ENCODE data around the gene SOWAHA. TPM values are rescaled to one million over a fixed set of nuclear protein-coding genes. Genes with fewer than 3 reads are reported as not detected.

SOWAHA gene
- total RNA-seq, 1 donor from 2014 or later: not detected

GRCh38 chr5:132777209-132778069, 35.7 kb upstream of the SOWAHA start, which contains the start of gene SEPTIN8:
SEPTIN8 (minus strand) TSS chr5:132777239; CDS start chr5:132777137, 102 bp downstream.
- no peaks in the 10 kb centered on the region for H3K36me3 ChIP-seq
- peaks cover 6% of the 10 kb centered on the region for H3K79me2 ChIP-seq (ENCODE audit: low read depth)
- Mint-ChIP-seq H3K27me3 (ENCODE audit: insufficient read depth, low read depth) (peaks cover 4% of the 10 kb centered on the region), H3K4me3 (peak within 1 kb of the TSS; percentile 89), H3K9me3 (no peaks in the 10 kb centered on the region), H3K4me1 (peaks cover 38% of the 10 kb centered on the region), H3K36me3 (peaks cover 2% of the 10 kb centered on the region), H3K27ac (no peak within 1 kb of the TSS)
- H3K4me2 ChIP-seq: peak within 1 kb of the TSS; percentile 98
- H3K4me3 ChIP-seq: peak within 1 kb of the TSS; percentile 83
- peaks cover 13% of the 10 kb centered on the region for H3K4me1 ChIP-seq
- TF ChIP-seq EZH2phosphoT487 (IDR thresholded peaks at IDR 0.05) (peak; percentile 56), CTCF (IDR thresholded peaks at IDR 0.05) (no peak), EZH2 (IDR thresholded peaks at IDR 0.05) (peak; percentile 68)
- no peaks in the 10 kb centered on the region for H3K9me3 ChIP-seq (ENCODE audit: low read depth)
- peak; percentile 80 for DNase-seq (ENCODE audit: low spot score)
- no peak within 1 kb of the TSS for H3K27ac ChIP-seq
- peaks cover 70% of the 10 kb centered on the region for H3K27me3 ChIP-seq
- H2AFZ ChIP-seq (replicated peaks): peak within 1 kb of the TSS; percentile 99
- peaks cover 29% of the 10 kb centered on the region for H3F3A ChIP-seq (ENCODE audit: low read depth)
- H3K9ac ChIP-seq: no peak within 1 kb of the TSS
- H4K20me1 ChIP-seq (ENCODE audit: low read depth): peaks cover 12% of the 10 kb centered on the region

- Histone ChIP-seq H4K20me1 (ENCODE audit: low read depth) (peaks cover 12% of the 10 kb centered on the region), H3K4me3 (peak overlapping the region; percentile 83), H3K4me1 (peaks cover 13% of the 10 kb centered on the region), H3K9me3 (ENCODE audit: low read depth) (no peaks in the 10 kb centered on the region), H3K9ac (no peak overlapping the region), H3K79me2 (ENCODE audit: low read depth) (peaks cover 6% of the 10 kb centered on the region), H3K27me3 (peaks cover 72% of the 10 kb centered on the region), H3F3A (ENCODE audit: low read depth) (peaks cover 29% of the 10 kb centered on the region), H3K4me2 (peak overlapping the region; percentile 98), H3K27ac (no peak overlapping the region), H2AFZ (replicated peaks) (peak overlapping the region; percentile 99), H3K36me3 (no peaks in the 10 kb centered on the region)
- Mint-ChIP-seq H3K4me1 (peaks cover 32% of the 10 kb centered on the region), H3K36me3 (peaks cover 2% of the 10 kb centered on the region), H3K9me3 (no peaks in the 10 kb centered on the region), H3K4me3 (peak overlapping the region; percentile 81), H3K27me3 (ENCODE audit: insufficient read depth, low read depth) (peaks cover 4% of the 10 kb centered on the region), H3K27ac (no peak overlapping the region)
- no peak for DNase-seq (ENCODE audit: low spot score)
- TF ChIP-seq EZH2phosphoT487 (IDR thresholded peaks at IDR 0.05): no peak
- TF ChIP-seq CTCF (IDR thresholded peaks at IDR 0.05): no peak
- no peak for TF ChIP-seq EZH2 (IDR thresholded peaks at IDR 0.05)
Observed at GRCh38 chr5:132778129-132778528, 35.0 kb upstream of the SOWAHA start.

- Histone ChIP-seq H3K27me3 (peaks cover 72% of the 10 kb centered on the region), H2AFZ (replicated peaks) (no peak overlapping the region), H3K4me3 (no peak overlapping the region), H3K36me3 (no peaks in the 10 kb centered on the region), H3K4me2 (no peak overlapping the region), H3K27ac (no peak overlapping the region), H3K9ac (no peak overlapping the region), H3K9me3 (ENCODE audit: low read depth) (no peaks in the 10 kb centered on the region), H3K79me2 (ENCODE audit: low read depth) (peaks cover 6% of the 10 kb centered on the region), H3K4me1 (peaks cover 13% of the 10 kb centered on the region), H3F3A (ENCODE audit: low read depth) (peaks cover 29% of the 10 kb centered on the region), H4K20me1 (ENCODE audit: low read depth) (peaks cover 12% of the 10 kb centered on the region)
- Mint-ChIP-seq H3K36me3 (no peaks in the 10 kb centered on the region), H3K27me3 (ENCODE audit: insufficient read depth, low read depth) (peaks cover under 1% of the 10 kb centered on the region), H3K4me3 (peak overlapping the region; percentile 8), H3K4me1 (peaks cover 26% of the 10 kb centered on the region), H3K27ac (no peak overlapping the region), H3K9me3 (no peaks in the 10 kb centered on the region)
- TF ChIP-seq CTCF (IDR thresholded peaks at IDR 0.05): no peak
- TF ChIP-seq EZH2 (IDR thresholded peaks at IDR 0.05): no peak
- no peak for TF ChIP-seq EZH2phosphoT487 (IDR thresholded peaks at IDR 0.05)
- no peak for DNase-seq (ENCODE audit: low spot score)
Observed at GRCh38 chr5:132778856-132779255, 34.2 kb upstream of the SOWAHA start.
